Osteocyte (in vitro differentiated cells): ENCODE data around the gene GLCE. TPM values are rescaled to one million over a fixed set of nuclear protein-coding genes. Genes with fewer than 3 reads are reported as not detected.

Source experiments
- DNase-seq: peaks from one replicate; pipeline ENCODE4 v3.0.0; 2021; ENCODE audit warnings: mixed read lengths; ENCODE audit not compliant: unreplicated experiment; ENCODE audit errors: extremely low spot score
- H3K27ac Mint-ChIP-seq: one replicate; pipeline ENCODE4 v1.8.0; 2021; ENCODE audit warnings: mild to moderate bottlenecking, mixed read lengths; ENCODE audit not compliant: unreplicated experiment
- H3K27me3 Mint-ChIP-seq: one replicate; pipeline ENCODE4 v1.8.0; 2021; ENCODE audit warnings: mixed read lengths; ENCODE audit not compliant: unreplicated experiment
- H3K36me3 Mint-ChIP-seq: one replicate; pipeline ENCODE4 v1.8.0; 2021; ENCODE audit warnings: mixed read lengths; ENCODE audit not compliant: unreplicated experiment
- H3K4me1 Mint-ChIP-seq: one replicate; pipeline ENCODE4 v1.8.0; 2021; ENCODE audit warnings: mixed read lengths; ENCODE audit not compliant: unreplicated experiment
- H3K4me3 Mint-ChIP-seq: one replicate; pipeline ENCODE4 v1.8.0; 2021; ENCODE audit warnings: mild to moderate bottlenecking, moderate library complexity, mixed read lengths; ENCODE audit not compliant: unreplicated experiment
- H3K9me3 Mint-ChIP-seq: one replicate; pipeline ENCODE4 v1.8.0; 2021; ENCODE audit warnings: mixed read lengths; ENCODE audit not compliant: unreplicated experiment
- CTCF ChIP-seq: fragments of 200-600 bp; sonication (generic); IDR thresholded peaks from 2 replicates; pipeline ENCODE4 v1.5.0; 2021; ENCODE audit warnings: antibody characterized with exemption, mild to moderate bottlenecking, moderate library complexity
- total RNA-seq: library from RNA; stranded (reverse); gene quantifications from 2 replicates; pipeline ENCODE4 v1.2.1, GENCODE V29; 2021

Gene GLCE
- total RNA-seq, 1 donor from 2014 or later = 19.5 TPM

- no peak for TF ChIP-seq CTCF
These were observed 28.8 kb upstream of the GLCE start for GRCh38 chr15:69131362-69132220.

GRCh38 chr15:69132430-69132829 is 28.0 kb upstream of the GLCE start:
- Mint-ChIP-seq H3K27ac (no peak overlapping the region), H3K9me3 (no peaks in the 10 kb centered on the region), H3K4me3 (no peak overlapping the region), H3K4me1 (peaks cover 26% of the 10 kb centered on the region), H3K36me3 (no peaks in the 10 kb centered on the region), H3K27me3 (peaks cover 8% of the 10 kb centered on the region)
- no peak for TF ChIP-seq CTCF
- DNase-seq = no peak

More at GRCh38 chr15:69131362-69132220, 28.8 kb upstream of the GLCE start:
- H3K27me3 Mint-ChIP-seq = peaks cover 4% of the 10 kb centered on the region
- peak overlapping the region; percentile 4 for H3K27ac Mint-ChIP-seq
- H3K36me3 Mint-ChIP-seq = no peaks in the 10 kb centered on the region
- H3K9me3 Mint-ChIP-seq = no peaks in the 10 kb centered on the region
- H3K4me3 Mint-ChIP-seq = no peak overlapping the region
- no peak for DNase-seq
- peaks cover 34% of the 10 kb centered on the region for H3K4me1 Mint-ChIP-seq

- Mint-ChIP-seq H3K4me1 (peaks cover 26% of the 10 kb centered on the region), H3K9me3 (no peaks in the 10 kb centered on the region), H3K4me3 (no peak overlapping the region), H3K36me3 (no peaks in the 10 kb centered on the region), H3K27ac (no peak overlapping the region), H3K27me3 (peaks cover 14% of the 10 kb centered on the region)
- TF ChIP-seq CTCF = peak; percentile 21
- DNase-seq = no peak
These were observed 27.2 kb upstream of the GLCE start for GRCh38 chr15:69132977-69133861.

- DNase-seq = no peak
- Mint-ChIP-seq H3K4me1 (peaks cover 23% of the 10 kb centered on the region), H3K36me3 (no peaks in the 10 kb centered on the region), H3K27ac (no peak overlapping the region), H3K4me3 (no peak overlapping the region), H3K9me3 (no peaks in the 10 kb centered on the region), H3K27me3 (peaks cover 19% of the 10 kb centered on the region)
- TF ChIP-seq CTCF = no peak
These were observed 26.4 kb upstream of the GLCE start for GRCh38 chr15:69133862-69134519.
